ENCODE data around the gene EPS15. TPM values are rescaled to one million over a fixed set of nuclear protein-coding genes. Genes with fewer than 3 reads are reported as not detected.

Gene EPS15
- total and polyA plus RNA-seq, 2 of the 8 experiments (the other 6 are each of a cell fraction or from before 2014, with no cell fraction given), result 15.9 to 57.2 TPM

- TF ChIP-seq E2F6 (IDR thresholded peaks at IDR 0.05) (no peak), KDM5A (IDR thresholded peaks at IDR 0.05; ENCODE audit: low read length) (no peak), HDAC2 (IDR thresholded peaks at IDR 0.05; ENCODE audit: borderline replicate concordance in 1 of 2, low read depth in 2 of 2, low read length in 2 of 2) (no peak)
Measured at GRCh38 chr1:51494138-51494830, 24.8 kb downstream of the EPS15 start (continued).

All from H1 (cell line).